Cerebellar cortex (tissue), 1 donor: ENCODE results near the gene ZNF469.

ENCODE experiments used
- DNase-seq: peaks from one replicate; pipeline ENCODE4 v3.0.0-alpha.2; 2015; ENCODE audit warnings: low spot score

ZNF469 gene

GRCh38 chr16:88382491-88383400 is at the start of gene ZNF469:
ZNF469 (plus strand) TSS chr16:88382959; CDS start chr16:88427471, 44,512 bp downstream.
- DNase-seq: no peak

GRCh38 chr16:88333848-88334777 is 48.6 kb upstream of the ZNF469 start:
- no peak for DNase-seq

- DNase-seq: no peak
These were observed 47.7 kb upstream of the ZNF469 start for GRCh38 chr16:88334778-88335720.

GRCh38 chr16:88337021-88337420 is 45.7 kb upstream of the ZNF469 start:
- no peak for DNase-seq

- DNase-seq: no peak
These were observed 45.2 kb upstream of the ZNF469 start for GRCh38 chr16:88337538-88337937.

GRCh38 chr16:88338111-88338510 is 44.6 kb upstream of the ZNF469 start:
- DNase-seq: no peak

- DNase-seq: no peak
These were observed 43.9 kb upstream of the ZNF469 start for GRCh38 chr16:88338896-88339295.

GRCh38 chr16:88339930-88340754 is 42.6 kb upstream of the ZNF469 start:
- DNase-seq: no peak

GRCh38 chr16:88340755-88341150 is 42.0 kb upstream of the ZNF469 start:
- no peak for DNase-seq

GRCh38 chr16:88341551-88342290 is 41.0 kb upstream of the ZNF469 start:
- DNase-seq: no peak

- DNase-seq: no peak
These were observed 40.3 kb upstream of the ZNF469 start for GRCh38 chr16:88342491-88342890.

GRCh38 chr16:88343271-88343791 is 39.4 kb upstream of the ZNF469 start:
- DNase-seq: no peak

GRCh38 chr16:88344411-88345030 is 38.2 kb upstream of the ZNF469 start:
- no peak for DNase-seq

GRCh38 chr16:88345031-88345720 is 37.6 kb upstream of the ZNF469 start:
- no peak for DNase-seq

GRCh38 chr16:88345721-88346560 is 36.8 kb upstream of the ZNF469 start:
- DNase-seq: no peak

GRCh38 chr16:88346680-88347505 is 35.9 kb upstream of the ZNF469 start:
- no peak for DNase-seq
